HT-29 (cell line): ENCODE data around the gene MBOAT1. TPM values are rescaled to one million over a fixed set of nuclear protein-coding genes. Genes with fewer than 3 reads are reported as not detected.
"Not testable (repeated sequence)": the region's sequence is repeated elsewhere in the genome, so short reads cannot be mapped to it uniquely, and the experiment has no call there.

Experiments
- DNase-seq: peaks from one replicate; pipeline ENCODE4 v3.0.0-alpha.2; 2015; ENCODE audit warnings: low spot score
- total RNA-seq: library from RNA; depleted of rRNA; stranded (reverse); fragments of >200 nt; shearing (Covaris generic); gene quantifications from 2 replicates; pipeline ENCODE4 v1.2.3, GENCODE V29; 2014

Gene MBOAT1
- total RNA-seq, 1 experiment from 2014 or later, result 1.0 TPM

DNA sequence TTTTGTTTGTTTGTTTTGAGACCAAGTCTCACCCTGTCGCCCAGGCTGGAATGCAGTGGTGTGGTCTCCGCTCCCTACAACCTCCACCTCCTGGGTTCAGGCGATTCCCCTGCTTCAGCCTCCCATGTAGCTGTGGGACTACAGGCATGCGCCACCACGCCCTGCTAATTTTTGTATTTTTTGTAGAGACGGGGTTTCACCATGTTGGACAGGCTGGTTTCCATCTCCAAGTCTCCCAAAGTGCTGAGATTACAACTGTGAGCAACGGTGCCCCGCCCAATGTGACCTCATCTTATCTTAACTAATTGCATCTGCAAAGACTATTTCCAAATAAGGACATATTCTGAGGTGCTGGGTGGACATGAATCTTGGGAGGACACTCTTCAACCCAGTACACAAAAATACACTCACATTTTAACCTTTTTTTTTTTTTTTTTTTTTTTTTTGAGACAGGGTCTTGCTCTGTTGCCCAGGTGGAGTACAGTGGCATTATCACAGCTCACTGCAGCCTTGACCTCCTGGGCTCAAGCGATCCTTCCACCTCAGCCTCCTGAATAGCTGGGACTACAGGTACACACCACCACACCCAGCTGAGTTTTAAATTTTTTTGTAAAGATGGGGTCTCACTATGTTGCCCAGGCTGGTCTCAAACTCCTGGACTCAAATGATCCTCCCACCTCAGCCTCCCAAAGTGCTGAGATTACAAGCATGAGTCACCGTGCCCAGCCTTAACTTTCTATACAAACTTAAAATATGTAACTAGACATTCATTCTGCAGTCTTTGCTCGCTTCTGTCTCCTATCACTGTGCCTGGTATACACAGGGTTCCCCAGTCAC, 72.9 kb downstream of the MBOAT1 start:
- not testable (repeated sequence) for DNase-seq

DNA sequence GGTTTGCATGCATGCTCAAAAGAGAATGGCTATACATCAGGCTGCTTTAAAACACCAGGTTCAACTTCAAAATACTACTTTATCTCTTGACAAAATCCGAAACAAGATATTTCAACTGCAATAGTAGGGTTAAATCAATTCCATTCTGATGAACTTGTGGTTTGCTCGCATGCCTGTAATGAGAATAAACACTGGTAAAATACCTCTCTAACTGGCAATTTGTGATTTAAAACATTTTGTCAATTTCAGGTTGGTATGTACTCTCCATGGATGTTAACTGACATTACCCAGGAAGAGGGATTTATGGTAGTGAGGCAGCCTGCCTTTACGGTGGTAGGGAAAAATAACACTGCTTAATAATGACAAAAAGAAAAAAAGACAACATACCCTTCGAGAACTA, 74.4 kb downstream of the MBOAT1 start:
- DNase-seq, result no peak

DNA sequence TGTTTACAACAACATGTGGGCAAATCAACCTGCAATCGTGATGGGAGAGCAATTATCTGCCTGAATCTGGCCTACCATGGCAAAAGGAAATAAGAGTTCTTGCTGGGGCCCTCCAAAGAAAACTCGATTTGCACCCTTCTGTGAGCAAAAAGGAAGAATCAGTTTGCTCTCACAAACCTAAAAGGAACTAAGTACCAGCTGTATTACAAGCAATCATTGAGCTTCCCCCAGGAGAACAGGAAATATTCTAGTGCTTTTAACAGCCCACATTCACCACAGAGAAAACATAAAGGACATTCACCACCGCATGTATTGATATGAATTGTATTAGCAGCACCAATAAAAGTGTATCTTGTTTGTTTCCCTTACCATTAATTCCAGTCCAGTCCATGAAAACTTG, 75.0 kb downstream of the MBOAT1 start:
- DNase-seq, result no peak

DNA sequence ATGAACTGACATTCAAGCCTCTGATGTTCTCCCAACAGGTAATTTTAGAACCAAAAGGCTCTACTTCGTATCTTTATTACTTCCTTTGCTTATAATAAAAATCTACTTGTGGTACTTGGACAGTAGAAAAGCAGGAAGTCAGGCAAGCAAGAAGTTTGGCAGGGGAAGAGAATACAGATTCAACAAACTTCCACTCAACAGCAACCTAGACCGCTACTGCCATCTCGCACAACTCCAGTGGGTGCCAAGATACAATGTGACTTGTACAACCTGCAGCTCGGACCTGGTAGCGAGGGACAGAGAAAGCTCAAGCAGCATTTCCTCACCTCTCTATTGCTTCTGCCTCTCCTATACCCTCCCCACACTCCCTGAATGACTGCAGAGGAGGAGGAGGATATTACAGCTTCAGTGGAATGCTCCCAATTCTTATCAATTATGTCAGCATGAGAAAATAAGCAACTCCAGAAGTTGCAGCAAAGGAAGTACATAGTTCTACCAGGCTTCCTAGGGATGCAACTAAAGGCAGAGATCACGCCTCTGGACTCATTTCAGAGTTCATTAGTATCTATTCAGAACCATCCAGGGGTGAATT, 76.5 kb downstream of the MBOAT1 start:
- no peak for DNase-seq

DNA sequence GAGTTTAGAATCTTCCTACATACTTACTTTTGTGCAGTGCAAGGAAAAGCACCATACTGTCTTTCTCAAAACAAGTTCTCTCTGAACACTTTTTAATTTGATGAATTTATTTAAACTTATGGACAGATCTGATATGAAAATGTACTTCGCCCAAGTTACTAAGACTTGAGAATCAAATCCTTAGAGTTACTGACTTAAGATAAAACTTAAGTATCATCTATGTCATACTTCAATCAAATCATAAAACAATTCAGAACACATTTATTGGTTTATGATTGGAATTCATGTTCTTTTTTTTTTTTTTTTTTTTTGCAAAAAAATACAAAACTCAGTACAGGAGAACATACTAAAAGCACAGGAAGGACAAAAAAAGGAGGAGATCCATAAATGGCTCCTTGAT, 77.7 kb downstream of the MBOAT1 start:
- no peak for DNase-seq

DNA sequence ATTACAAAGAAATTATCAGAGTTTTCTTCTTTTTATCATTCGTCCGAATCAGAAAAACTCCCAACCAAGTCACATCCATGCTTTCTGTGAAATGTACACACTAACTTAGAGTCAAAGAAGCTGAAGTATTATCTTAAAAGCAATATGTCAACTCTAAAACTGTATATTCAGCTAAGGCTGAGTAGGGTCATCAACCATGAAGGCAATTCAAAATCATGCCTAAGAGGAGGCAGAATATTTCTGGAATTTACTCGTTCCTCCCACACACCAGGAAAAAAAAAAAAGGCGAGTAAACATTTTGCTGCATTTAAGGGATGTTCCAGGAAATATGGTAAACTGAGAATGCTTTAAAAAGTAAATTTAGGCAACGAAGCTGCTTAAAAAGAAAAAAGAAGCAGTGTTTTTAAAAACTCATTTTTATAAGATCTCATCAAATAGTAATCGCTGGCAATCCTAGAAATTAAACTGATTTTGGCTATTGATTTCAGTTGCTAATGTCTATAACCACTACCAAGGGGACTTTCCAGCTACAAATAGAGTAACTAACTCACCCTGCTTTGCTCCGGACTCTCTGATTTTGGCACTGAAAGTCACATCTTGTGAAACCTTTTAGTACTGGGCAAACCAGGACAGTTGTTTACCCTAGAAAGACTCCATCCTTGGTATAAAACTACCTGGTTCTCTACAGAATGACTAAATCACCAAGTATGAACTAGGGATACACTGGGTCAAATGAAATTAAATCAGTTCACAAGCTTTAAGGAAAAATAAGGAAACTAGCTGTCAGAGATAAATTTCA, 82.8 kb downstream of the MBOAT1 start:
- DNase-seq, result no peak

DNA sequence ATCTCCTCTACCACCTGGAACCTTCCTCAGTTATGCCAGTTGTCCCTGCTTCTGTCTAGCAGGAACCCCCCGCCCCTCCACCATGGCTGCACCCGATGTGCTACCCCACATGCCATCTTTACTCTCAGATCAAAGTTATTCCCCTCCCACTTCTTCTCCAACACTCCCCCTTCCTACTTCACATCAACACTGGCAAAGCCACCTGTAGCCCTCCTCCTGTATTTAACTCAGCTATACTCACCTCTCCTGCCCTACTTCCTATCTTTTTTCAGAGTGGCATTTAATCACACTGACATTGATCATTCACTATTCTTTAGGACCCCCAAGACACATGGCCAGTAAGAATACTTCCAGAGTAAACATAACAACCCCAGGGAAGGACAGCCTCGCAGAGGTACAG, 84.3 kb downstream of the MBOAT1 start:
- DNase-seq, result no peak

DNA sequence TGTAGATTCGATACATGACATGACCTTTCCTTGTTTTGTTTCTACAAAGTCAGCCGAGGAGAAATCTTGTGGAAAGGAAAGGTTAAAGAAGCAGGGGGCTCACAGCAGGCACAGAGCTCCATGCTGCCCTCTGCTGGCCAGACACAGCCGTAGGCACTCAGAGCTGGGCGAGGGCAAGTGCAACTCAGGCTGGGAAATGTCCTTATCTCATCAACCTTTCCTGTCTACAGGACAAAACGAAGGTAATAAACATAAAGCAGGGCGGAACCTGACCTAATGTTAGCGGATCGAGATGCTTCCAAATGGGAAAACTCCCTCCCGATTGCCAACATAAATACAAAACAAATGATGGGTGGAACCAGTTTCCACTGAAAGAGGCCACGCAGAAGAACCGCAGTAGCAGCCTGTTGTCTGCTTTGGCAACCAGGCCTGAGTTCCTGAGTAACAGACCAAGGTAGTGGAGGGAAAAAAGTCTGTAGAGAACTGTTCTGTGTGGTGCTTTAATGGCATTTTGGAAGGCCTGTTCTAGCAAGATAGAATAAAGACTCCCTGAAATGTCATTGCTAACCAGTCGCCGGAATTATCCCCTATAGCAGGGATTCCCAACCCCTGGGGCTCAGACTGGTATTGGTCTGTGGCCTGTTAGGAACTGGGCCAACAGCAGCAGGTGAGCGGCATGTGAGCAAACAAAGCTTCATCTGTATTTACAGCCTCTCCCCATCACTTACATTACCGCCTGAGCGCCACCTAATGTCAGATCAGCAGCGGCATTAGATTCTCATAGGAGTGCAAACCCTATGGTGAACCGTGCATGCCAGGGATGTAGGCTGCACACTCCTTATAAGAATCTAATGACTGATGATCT, 85.2 kb downstream of the MBOAT1 start:
- peak; percentile 82 for DNase-seq

DNA sequence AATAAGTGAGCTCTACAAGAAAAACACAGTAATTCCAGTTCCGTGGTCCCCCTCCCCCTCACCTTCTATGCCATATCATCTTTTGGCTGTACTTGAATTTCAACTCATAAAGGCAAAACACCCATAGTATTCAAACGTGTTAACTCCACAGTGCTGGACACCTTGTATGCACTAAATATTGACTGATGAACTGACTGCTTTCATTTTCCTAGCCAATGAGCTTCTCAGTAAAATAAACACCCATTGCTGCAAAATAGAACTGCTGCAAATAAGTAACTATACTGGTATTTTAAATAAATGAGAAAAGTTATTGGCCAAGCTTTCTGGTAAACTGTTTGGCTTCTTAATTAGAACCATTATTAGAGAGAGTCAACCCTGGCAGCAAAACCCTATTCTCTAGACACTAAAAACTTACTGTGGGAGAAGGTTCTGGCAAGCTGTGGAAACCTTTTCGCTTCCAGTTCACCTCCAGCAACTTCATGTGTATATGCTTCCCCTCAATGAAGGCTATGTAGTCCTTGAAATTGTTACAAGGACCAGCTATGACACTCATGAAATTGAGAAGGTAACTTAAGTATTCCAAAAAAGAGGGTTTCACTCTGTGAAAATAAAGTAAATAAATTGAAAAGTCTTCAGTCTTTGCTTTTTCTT, 86.0 kb downstream of the MBOAT1 start:
- no peak for DNase-seq

DNA sequence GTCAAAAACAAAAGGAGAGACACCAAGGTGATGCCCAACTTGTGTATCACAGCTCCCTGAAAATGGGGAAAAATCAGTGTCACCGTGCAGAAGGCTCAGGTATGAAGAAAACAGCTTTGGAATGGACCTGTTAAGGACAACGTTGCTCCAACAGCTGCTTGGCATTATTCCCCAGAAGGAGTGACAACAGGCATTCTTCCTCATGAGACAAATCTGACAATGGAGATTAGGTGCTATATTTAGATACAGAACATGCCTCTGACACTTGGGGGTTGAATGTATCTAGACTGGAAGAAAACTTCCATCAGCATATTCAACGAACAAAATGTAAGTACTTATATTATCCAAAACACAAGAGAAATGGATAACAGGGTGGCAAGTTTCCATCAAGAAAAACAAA, 87.7 kb downstream of the MBOAT1 start:
- no peak for DNase-seq

DNA sequence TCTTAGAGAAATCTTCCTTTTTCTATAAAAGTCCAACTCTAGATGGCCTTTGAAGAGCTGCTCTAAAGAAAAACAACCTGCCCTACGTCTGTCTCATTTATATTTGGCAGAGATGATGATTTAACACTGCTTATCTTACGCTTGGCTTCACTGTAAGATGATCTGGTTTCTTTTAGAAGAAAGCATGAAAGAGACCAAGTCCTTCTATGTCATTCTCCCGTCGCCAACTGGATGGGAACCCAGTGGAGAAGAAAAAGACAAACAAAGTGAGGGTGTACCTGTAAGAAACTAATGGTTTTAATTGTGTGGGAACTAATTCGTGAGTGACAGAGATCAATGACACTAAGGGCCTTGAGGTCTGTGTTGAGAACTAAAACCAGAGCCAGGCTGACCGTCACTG, 92.8 kb downstream of the MBOAT1 start:
- DNase-seq, result no peak

DNA sequence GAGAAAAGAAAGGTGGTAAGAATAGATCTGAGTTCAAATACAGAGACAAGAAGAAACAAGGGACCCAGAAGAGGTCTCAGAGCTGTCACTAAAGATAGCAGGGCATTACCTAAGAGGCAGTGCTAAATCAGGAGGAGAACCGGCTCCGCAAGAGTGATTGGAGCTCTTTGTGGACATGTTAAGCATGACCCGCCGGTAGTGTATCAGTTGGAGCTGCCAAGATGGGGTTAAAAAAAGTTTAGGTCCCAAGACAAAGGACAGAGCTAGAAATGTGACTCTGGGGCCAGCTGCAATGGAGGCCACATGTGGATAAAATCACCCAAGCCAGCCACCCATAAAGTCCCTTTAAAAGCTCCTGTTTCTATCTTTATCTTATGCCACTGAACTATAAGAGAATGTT, 93.4 kb downstream of the MBOAT1 start:
- DNase-seq, result no peak

DNA sequence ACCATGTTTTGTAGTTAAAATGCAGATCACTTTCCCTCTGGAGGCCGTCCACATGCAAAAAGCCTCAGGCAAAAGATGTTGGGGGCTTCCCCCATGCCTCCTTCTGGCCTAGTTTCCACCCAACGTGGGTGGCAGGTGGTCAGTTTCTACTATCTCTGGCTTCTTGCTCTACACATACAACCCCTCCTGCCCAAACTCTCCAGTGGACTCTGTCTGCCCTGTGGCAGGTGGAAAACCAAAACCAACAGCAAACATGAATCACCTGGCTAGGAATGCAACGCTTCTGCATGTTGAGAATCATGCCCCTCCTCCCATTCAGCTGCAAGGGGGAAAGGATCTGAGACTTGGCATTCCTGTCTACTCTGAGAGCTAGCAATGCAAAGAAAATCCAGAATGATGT, 94.8 kb downstream of the MBOAT1 start:
- DNase-seq, result no peak

DNA sequence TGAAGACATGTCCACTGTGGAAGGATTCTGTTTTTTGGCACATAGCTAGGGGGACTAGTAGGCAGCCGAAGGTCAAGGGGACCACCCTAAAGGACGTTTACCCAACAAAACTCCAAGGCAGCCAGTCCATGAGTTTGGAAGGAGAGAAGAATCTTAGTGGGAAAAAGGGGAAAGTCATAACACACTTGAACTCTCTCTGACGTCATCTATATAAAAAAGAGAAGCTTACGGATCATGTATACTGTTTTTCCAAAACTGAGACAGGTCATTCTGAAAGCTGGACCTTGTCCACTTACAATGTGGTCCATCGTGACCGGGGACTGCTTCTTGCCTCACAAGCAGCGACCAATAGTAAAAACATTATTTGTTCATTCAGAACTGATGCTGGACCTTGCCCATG, 95.5 kb downstream of the MBOAT1 start:
- no peak for DNase-seq

DNA sequence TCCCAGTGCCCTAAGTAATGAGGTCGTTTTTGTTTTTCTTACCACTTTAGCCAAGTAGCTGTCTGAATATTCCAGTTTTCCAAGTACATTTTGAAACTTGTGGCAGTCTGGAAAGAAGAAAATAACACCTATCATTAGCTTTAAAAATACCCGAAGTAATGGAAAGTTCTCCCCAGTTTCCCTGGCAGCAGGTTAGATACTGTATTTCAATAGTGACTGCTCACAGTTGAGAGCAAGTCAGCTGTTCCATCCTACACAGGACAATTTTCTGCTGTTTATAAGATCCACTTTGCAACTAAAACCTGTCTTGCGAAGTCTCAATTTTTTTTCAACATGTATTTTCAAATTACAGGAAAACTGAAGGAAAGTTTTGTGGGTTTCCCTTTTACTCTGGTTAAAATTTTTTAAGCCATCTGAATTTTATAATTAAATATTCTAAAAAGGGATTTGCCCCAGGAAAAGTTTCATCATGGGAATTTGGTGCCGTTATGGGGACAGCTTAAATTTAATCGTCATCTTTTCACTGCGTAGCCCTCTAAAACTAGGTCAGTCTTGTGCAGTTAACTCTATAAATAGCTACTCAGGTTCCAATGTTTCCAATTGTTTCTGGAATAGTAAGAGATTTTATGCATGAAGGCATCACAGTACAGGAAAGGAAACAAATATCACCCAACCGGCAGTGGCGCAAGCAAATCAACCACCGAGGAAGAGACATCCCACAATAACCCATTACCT, 96.9 kb downstream of the MBOAT1 start:
- no peak for DNase-seq

DNA sequence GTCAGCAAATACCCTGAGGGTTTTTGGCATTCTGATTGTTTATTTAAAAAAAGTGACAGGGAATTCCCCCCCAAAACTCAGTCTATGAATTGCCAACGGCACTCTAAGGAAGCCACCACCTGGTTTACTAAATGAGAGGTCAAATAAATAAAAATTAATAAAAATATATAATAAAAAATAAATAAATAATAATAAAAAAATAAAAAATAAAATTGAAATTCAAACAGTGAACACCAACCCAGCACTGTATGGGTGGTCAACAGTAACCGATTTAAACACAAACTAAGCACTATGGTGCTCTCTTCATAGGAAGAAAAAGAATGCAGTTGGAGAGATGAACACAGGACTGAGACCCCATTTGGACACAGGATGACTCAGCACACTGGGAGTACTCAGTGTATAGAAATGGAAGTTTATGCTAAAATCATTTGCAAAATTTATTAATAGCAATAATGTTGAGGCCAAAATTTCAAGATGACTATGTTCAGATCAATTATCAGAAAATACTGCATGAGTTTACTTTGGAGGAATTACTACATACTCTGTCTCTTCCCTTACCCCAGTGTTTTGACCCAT, 98.5 kb downstream of the MBOAT1 start:
- no peak for DNase-seq

DNA sequence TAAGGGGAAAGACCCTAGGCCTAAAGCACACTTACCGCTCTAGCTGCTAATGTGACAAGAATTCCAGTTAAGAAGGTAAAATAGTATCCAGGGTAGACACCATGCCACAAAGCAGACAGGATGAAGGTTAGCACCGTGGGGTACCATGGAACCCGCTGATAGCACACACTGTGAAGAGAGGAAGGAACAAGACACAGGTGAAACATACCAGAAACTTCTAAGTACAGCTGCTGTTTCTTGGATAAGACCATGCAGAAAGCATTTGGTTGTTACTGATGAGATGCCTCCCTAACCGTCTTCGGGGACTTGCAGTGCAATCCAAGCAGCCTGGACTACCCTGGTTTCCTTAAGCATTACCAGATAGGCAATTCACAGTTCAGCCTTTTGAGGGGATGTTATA, 99.4 kb downstream of the MBOAT1 start:
- DNase-seq, result no peak

DNA sequence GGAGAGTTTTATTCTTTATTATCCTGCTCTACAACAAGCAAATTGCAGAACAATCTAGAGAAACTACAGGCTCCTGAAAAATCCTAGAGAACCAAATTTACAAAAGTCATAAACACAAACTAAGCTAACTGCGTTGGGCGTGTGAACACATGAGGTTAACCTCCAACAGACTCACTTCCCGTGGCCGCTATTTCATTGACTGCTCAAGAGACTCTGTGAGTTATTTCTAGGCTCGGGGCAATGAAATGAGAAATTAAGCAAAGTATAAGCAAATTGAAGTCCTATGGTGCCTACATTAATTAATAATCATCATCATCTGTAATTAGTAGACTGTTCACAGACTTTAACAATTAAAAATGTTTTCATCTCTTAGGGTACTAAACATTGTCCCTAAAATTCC, 100.0 kb downstream of the MBOAT1 start:
- DNase-seq, result no peak

DNA sequence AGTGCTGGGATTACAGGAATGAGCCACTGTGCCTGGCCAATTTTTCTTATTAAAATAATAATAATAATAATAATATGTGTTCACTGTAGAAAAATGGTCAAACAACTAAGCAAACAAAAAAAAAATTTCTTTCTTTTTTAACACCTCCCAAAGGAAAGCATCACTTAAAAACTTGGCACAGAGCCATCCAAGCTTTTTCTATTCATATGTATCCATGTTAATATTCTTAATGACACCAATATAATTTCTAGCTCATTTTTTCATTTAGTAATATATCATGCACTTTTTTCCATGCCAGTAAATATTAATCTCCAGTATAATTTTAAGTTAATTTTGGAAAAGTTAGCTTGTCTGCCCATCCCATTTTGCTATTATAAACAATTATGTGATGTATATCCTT, 101.8 kb downstream of the MBOAT1 start:
- DNase-seq, result no peak

DNA sequence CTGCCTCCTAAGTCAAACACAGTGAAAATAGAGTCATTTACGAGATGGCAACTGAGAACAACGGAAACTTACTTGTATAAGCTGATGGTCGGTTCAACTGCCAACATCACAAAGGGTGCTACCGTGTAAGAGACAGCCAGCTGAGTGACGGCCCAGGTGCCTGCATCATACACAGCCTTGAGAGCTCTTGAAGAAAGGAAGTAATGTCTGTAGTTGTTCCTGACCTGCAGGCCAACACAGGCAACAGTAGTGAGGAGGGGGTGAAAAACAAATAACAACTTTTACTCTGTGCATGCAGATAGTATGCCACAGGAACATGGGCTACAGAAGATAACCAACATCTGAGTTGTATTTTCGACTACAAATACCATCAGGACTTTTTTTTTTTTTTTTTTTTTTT, 102.7 kb downstream of the MBOAT1 start:
- DNase-seq, result no peak
